SU-DHL-6 (cell line): ENCODE data around the gene POMGNT2.

Experiments
- EZH2phosphoT487 ChIP-seq: fragments of 200-600 bp; sonication (generic), shearing (Covaris generic); conservative IDR thresholded peaks from 2 replicates; pipeline ENCODE4 v1.6.1; 2018; ENCODE audit warnings: mild to moderate bottlenecking, antibody characterized with exemption, low read length, moderate library complexity, mixed read lengths
- TF ChIP-seq, protein P1 (sequence below): fragments of 200-600 bp; sonication (generic); IDR thresholded peaks from one replicate; pipeline ENCODE4 v1.5.1; 2017; ENCODE audit warnings: antibody characterized with exemption, mild to moderate bottlenecking, low read length, moderate library complexity; ENCODE audit not compliant: insufficient read depth, poor library complexity, severe bottlenecking

DNA sequence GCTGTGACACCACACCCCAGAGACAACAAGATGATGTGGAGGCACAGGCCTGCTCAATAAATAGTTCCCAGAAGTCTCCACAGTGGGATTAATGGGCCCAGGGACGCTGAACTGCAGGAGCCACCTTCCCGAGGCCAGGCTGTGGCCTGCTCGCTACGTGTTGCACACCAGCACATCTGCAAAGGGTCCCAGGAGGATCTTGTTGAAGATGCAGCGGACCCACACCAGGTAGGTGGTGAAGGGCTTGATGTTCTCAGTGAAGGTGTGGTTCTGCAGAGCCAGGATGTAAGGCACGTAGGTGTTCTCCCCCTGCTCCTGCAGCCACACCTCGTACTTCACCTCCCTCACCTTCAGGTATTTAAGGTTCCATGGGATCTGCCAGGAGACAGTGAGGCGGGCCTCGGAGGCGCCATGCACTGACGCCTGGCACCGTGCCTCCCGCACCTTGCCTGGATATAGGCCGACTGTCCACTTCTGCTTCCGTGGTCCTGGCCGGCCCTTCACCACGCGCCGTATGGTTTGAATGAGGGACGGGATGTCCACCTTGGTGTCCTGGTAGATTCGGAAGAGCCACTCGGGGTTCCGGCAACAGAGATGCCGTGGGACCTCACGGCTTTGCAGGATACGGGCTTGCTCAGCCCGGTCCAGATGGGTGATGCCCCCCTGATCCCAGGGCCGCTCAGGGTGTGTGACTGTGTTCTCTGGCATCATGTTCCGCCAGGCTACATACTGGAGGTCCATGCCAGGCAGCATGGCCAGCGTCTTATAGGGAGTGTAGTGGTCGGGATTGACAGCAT, 26.1 kb downstream of the POMGNT2 start:
- TF ChIP-seq, protein P1, sequence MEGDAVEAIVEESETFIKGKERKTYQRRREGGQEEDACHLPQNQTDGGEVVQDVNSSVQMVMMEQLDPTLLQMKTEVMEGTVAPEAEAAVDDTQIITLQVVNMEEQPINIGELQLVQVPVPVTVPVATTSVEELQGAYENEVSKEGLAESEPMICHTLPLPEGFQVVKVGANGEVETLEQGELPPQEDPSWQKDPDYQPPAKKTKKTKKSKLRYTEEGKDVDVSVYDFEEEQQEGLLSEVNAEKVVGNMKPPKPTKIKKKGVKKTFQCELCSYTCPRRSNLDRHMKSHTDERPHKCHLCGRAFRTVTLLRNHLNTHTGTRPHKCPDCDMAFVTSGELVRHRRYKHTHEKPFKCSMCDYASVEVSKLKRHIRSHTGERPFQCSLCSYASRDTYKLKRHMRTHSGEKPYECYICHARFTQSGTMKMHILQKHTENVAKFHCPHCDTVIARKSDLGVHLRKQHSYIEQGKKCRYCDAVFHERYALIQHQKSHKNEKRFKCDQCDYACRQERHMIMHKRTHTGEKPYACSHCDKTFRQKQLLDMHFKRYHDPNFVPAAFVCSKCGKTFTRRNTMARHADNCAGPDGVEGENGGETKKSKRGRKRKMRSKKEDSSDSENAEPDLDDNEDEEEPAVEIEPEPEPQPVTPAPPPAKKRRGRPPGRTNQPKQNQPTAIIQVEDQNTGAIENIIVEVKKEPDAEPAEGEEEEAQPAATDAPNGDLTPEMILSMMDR: no peak
- TF ChIP-seq EZH2phosphoT487: no peak
